KOPT-K1 (cell line): ENCODE data around the gene STK32A.
"Not testable (repeated sequence)": the region's sequence is repeated elsewhere in the genome, so short reads cannot be mapped to it uniquely, and the experiment has no call there.

ENCODE experiments used
- H3K27ac ChIP-seq: fragments of 200-600 bp; sonication (generic); 2 replicates; pipeline ENCODE4 v1.5.1; 2016; ENCODE audit warnings: antibody characterized with exemption, mild to moderate bottlenecking, low read depth, low read length; ENCODE audit not compliant: poor library complexity, severe bottlenecking
- H3K36me3 ChIP-seq: fragments of 200-600 bp; sonication (generic); 2 replicates; pipeline ENCODE4 v1.5.1; 2017; ENCODE audit warnings: antibody characterized with exemption, mild to moderate bottlenecking, low read length, moderate library complexity; ENCODE audit not compliant: insufficient read depth
- H3K9me3 ChIP-seq: fragments of 200-600 bp; sonication (generic); 2 replicates; pipeline ENCODE4 v1.5.1; 2017; ENCODE audit warnings: antibody characterized with exemption, low read length, mild to moderate bottlenecking; ENCODE audit not compliant: insufficient read depth, poor library complexity, severe bottlenecking

The STK32A gene

DNA sequence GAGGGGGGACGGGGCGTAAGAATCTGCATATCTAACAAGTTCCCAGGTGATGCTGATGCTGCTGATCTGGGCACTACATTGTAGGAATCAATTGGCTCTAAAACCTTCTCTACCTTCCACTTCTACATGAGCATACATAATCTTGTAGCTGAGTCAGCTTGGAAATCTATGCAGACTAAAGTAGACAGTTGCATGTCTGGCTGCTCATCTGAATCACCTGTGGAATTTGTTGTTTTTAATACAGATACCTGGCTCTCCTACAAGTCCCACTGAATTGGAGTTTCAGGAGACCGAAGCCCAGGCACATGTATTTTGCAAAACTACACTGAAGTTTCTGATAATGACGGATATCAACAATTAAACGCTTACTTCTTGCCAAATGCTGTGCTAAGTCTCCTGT, 113.6 kb downstream of the STK32A start:
- H3K36me3 ChIP-seq, result no peaks in the 10 kb centered on the region
- no peaks in the 10 kb centered on the region for H3K9me3 ChIP-seq
- no peak overlapping the region for H3K27ac ChIP-seq

DNA sequence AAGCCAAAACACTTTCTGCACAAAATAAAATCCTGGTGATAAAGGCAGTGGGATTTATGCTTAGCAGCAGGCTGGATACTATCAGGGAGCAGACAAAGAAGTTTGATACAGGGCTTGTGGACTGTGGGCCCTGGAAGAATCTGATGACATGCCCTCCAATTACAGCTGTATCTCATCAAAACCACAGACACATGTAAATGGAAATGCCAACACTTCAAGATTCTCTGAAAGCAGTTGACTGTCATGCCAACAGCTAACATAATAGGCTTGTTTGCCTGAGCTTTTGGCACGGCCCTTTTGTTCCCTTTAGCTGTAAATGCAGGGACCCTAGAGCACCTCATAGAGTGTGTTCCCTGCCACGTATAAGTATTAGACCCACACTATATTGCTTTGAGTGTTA, 114.4 kb downstream of the STK32A start:
- no peaks in the 10 kb centered on the region for H3K9me3 ChIP-seq
- no peaks in the 10 kb centered on the region for H3K36me3 ChIP-seq
- H3K27ac ChIP-seq, result no peak overlapping the region

DNA sequence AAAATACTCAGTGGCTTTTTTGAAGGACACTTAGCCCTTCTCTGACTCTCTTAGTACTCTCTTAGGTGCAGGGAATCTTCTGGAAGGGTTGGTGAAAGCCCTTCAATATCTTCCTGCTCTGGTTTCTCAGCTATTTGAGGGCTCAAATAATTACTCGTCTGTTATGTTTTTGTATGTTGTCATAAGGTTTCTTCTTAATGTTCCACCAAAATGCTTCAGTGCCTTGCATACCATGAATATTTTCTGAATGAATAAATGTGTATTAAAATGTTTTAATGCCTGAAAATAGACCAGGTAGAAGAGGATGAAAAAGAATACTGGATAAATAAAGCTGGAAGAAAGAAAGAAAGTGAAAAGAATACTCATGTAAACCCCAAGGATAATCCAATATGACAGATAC, 124.3 kb downstream of the STK32A start:
- Histone ChIP-seq H3K27ac (no peak overlapping the region), H3K9me3 (no peaks in the 10 kb centered on the region), H3K36me3 (no peaks in the 10 kb centered on the region)

DNA sequence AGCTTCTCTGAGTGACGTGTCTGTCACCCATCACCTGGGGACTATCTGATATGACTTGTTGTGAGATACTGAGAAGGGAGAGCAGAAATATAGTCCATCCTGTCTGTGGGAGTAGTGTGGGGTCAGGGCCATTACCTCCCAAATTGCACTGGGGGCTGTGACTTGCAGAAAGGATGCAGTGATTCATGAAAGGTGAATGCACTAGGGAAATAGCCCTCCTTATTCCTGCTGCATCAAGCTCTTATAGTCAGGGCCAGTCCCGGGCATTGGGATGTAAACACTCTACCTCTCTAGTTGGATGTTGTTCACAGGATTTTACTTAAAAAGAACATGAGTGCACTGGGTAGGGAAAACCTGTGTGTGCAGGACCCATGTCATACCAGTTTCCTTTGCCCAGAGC, 124.8 kb downstream of the STK32A start:
- Histone ChIP-seq H3K9me3 (no peaks in the 10 kb centered on the region), H3K36me3 (no peaks in the 10 kb centered on the region), H3K27ac (no peak overlapping the region)

- Histone ChIP-seq H3K27ac (no peak overlapping the region), H3K9me3 (no peaks in the 10 kb centered on the region), H3K36me3 (no peaks in the 10 kb centered on the region)
Measured at GRCh38 chr5:147360816-147361215, 126.0 kb downstream of the STK32A start.

GRCh38 chr5:147361441-147362175, 126.8 kb downstream of the STK32A start:
- H3K36me3 ChIP-seq, result no peaks in the 10 kb centered on the region
- H3K27ac ChIP-seq, result no peak overlapping the region
- H3K9me3 ChIP-seq, result no peaks in the 10 kb centered on the region

DNA sequence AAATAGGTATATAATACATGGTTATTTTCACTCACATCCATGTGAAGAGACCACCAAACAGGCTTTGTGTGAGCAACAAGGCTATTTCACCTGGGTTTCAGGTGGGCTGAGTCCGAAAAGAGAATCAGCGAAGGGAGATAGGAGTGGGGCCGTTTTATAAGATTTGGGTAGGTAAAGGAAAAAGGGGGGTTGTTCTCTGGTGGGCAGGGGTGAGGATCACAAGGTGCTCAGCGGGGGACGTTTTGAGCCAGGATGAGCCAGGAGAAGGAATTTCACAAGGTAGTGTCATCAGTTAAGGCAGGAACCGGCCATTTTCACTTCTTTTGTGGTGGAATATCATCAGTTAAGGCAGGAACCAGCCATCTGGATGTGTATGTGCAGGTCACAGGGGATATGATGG, 132.6 kb downstream of the STK32A start:
- not testable (repeated sequence) for H3K36me3 ChIP-seq, H3K9me3 ChIP-seq, H3K27ac ChIP-seq

DNA sequence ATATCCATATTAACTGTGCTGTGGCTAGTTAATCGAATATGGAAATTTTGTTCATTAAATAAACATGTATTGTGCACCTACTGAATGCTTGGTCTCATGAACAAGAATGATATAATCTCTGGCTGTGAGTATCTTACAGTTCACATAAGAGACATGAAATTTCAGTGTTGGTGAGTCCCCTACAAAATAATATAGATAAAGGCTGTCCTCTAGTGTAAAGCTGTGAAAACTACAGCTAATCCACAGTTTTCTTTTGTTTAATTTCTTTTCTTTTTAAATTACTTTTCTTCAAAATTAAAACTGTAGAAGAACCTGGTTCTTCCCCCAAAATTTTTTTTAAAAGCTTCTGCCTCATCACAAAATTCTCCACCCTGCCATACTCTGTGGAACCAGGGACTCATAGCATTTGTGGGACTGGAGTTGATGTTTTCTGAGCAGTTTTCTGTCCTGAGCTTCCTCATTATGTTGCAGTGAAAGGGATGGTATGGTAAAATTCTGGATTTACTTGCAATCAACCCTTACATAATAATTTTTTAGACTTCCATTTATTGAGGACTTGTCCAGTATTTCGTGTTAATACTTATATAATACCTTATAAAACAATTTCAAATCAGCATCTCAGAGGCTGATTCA, 135.0 kb downstream of the STK32A start:
- no peaks in the 10 kb centered on the region for H3K9me3 ChIP-seq
- H3K36me3 ChIP-seq, result no peaks in the 10 kb centered on the region
- no peak overlapping the region for H3K27ac ChIP-seq

- H3K36me3 ChIP-seq, result no peaks in the 10 kb centered on the region
- no peak overlapping the region for H3K27ac ChIP-seq
- no peaks in the 10 kb centered on the region for H3K9me3 ChIP-seq
Measured at GRCh38 chr5:147371290-147371689, 136.5 kb downstream of the STK32A start.

DNA sequence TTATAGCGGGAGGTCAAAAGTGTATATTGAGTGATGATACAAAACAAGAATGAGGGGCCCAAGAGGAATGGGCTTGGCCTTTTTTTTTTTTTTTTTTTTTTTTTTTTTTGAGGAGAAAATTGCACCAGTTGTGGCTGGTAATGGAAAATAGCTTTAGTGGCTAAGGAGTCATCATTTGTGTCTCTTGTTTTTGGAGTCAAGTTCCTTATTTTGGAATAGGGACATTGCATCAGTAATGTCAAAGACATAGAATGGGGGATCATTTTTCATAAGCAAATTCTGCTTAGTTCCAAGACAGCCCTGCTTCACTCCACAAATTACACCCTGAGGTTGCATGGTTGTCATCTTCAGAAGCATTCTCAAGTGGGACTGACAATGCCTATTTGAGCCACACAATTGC, 137.4 kb downstream of the STK32A start:
- no peak overlapping the region for H3K27ac ChIP-seq
- H3K9me3 ChIP-seq, result no peaks in the 10 kb centered on the region
- H3K36me3 ChIP-seq, result no peaks in the 10 kb centered on the region

- Histone ChIP-seq H3K9me3 (no peaks in the 10 kb centered on the region), H3K36me3 (no peaks in the 10 kb centered on the region), H3K27ac (no peak overlapping the region)
Measured at GRCh38 chr5:147373328-147373727, 138.5 kb downstream of the STK32A start.

DNA sequence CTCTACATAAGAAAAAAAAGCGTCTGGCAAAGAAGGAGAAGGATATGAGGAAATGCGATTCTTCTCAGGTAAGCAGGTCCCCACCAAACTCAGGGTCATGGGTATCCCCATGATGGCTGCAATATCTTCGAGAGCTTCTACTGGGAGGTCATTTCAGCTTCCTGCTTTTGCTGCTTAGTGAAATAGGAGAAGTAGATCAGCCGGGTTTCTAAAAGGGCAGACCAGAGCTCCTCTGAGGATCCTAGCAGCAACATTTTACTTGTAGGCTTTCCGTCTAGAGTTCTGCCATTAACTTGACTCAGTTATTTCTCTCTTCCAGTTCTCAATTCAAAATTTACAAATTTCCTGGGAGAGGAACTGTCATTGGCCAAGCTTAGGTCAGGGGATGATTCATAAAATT, 140.3 kb downstream of the STK32A start:
- Histone ChIP-seq H3K27ac (no peak overlapping the region), H3K36me3 (no peaks in the 10 kb centered on the region), H3K9me3 (no peaks in the 10 kb centered on the region)

GRCh38 chr5:147377682-147378081, 142.9 kb downstream of the STK32A start:
- H3K9me3 ChIP-seq, result no peaks in the 10 kb centered on the region
- no peaks in the 10 kb centered on the region for H3K36me3 ChIP-seq
- H3K27ac ChIP-seq, result no peak overlapping the region

GRCh38 chr5:147381555-147381954, 146.7 kb downstream of the STK32A start:
- Histone ChIP-seq H3K36me3 (no peaks in the 10 kb centered on the region), H3K27ac (no peak overlapping the region), H3K9me3 (no peaks in the 10 kb centered on the region)

GRCh38 chr5:147382776-147383175, 147.9 kb downstream of the STK32A start:
- Histone ChIP-seq H3K36me3 (no peaks in the 10 kb centered on the region), H3K27ac (no peak overlapping the region), H3K9me3 (no peaks in the 10 kb centered on the region)
